ENCODE results near the gene C10orf105.

C10orf105 gene

DNA sequence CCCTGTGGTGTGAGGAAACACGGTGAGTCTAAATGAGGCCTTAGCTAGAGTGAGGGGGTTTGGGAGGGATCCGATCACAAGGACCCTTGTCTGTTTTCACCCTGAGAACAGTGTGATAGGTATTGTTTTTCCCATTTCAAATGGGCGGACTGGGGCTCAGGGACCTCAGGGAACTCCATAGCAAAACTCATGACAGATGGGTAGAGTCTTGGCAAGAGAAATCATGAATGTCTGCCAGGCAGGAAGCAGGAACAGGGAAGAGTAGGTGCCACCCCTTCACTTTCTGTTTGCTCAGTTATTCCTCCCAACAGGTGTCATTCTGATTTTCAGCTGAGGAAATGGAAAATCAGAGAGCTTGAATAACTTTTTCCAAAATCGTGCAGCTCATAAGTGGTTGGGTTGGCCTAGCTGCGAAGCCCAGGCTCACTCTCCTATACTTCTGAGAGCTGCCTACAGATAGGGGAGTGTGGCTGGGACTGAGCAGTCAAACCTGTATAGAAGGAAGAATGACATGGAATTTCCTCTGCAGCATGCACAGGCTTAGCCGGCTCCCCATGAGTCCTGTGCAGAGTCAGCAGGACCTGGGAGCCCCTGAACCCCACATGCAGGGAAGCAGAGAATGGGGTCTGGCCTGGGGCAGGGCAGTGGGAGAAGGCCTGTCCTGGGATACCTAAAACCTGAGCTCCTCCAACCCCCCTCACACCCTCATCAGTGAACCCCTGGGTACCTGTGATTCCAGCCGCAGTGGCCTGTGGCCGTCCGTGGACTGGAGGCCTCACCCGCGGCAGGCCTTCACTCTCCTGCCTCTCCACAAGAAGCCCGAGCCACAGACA is 17.6 kb upstream of the C10orf105 start:
- no peak for DNase-seq (ENCODE audit: low read depth, low spot score)

DNA sequence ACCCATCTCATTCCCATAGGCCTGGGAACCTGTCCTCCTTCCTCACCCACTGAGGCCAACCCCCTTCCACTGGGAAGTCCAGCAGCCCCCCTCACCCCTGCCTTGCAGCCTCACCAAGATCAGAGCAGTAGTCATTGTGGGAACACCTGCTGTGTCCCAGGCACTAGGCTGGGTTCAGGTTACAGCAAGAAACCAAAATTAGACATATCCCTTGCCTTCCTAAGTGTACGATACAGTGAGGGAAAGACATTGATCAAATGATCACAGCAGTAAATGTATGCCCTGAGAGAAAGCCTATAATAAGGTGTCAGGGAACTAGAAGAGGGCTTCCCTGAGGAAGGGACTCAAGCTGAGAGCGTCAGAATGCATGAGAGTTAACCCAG is 17.0 kb upstream of the C10orf105 start:
- DNase-seq (ENCODE audit: low read depth, low spot score) = no peak

DNA sequence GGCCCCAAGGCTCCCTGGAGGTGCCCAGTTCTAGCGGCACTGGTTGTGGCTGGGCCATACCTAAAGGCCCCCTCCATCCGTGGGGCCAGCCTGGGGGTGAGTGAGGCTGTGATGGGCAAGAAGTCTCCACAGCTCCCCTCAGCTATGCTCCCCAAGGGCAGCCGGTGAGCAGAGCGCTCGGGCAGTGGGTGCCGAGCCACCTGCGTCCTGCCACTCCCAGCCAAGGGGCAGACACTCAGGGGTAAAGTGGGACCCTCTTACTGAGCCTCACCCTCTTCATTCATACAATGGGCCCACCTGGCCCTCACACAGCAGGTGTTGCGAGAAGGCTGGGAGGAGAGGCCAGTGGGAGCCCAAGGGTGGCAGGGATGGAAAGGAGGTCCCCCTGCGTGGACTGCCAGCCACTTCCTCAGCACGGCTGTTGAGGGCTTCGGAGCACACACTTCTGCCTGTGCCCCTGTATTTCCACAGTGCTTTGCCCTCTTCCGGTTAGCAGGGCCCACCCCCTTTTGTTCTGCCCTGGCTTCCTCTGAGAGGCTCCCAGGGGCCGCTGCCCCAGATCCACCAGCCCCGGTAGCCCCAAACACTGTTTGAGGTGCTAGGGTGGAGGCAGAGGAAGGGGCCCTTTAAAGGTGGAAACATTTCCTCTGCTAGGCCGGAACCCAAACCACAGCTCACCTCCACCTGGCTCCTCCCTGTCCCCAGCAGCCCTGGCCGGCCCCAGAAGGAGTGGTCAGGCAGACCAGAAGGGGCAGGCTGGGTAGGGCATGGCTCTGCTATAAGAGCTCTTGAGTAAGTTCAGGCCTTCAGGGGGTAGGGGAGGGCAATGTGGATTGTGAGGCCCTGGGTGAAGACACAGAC is 16.4 kb upstream of the C10orf105 start:
- no peak for DNase-seq (ENCODE audit: low read depth, low spot score)

DNA sequence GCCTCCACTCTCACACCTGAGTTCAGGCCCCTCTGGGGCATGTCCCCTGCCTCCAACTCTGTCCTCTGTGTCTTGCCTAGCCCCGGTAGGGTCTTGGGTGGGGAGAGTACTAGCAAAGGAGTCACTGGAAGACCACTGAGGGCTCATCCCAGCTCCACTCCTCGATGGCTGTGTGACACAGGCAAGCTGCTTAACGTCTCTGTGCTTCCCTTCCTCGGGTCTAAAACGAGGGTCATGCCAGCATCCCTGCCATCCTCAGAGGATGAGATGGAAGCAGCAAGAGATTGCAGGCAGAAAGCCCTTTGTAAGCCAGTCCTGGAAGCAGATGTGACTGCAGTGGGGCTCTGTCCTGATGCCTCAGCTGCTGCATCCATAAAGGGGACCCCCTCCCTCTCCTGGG is 15.2 kb upstream of the C10orf105 start:
- no peak for DNase-seq (ENCODE audit: low read depth, low spot score)

DNA sequence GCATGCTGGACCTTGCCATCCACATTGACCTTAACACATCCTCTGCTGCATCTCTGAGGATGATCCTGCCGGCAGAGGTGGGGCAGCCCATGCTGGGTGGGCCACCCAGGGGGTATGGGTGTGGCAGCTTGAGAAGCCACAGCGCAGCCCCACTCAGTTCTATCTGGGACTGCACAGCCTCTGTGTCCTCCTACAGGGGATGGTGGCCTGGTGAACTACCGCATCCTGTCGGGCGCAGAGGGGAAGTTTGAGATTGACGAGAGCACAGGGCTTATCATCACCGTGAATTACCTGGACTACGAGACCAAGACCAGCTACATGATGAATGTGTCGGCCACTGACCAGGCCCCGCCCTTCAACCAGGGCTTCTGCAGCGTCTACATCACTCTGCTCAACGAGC is 12.2 kb upstream of the C10orf105 start:
- DNase-seq (ENCODE audit: low read depth, low spot score) = no peak

DNA sequence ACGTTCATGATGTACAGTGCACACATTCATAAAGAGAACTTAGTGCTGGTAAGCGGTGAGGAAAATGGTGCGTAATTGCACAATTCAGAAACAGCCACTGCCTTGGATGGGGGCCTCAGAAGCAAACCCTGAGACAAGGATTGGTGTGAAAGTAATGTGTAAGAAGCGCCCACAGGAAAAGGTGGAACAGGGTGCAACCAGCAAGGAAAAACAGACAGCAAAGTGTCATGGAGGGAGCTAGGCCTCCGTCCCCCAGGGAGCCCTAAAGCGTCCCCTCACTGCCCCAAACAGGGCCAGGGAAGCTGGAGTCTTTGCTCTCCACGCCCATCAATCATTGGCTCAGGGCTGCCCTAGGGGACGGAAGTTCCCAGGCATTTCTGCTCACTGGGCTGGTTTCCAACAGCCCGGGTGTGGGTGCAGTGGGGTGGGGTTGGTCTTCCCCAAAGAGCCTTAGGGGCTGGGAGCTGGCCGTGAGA is 9.6 kb upstream of the C10orf105 start:
- peak; percentile 85 for DNase-seq (ENCODE audit: low read depth, low spot score)

DNA sequence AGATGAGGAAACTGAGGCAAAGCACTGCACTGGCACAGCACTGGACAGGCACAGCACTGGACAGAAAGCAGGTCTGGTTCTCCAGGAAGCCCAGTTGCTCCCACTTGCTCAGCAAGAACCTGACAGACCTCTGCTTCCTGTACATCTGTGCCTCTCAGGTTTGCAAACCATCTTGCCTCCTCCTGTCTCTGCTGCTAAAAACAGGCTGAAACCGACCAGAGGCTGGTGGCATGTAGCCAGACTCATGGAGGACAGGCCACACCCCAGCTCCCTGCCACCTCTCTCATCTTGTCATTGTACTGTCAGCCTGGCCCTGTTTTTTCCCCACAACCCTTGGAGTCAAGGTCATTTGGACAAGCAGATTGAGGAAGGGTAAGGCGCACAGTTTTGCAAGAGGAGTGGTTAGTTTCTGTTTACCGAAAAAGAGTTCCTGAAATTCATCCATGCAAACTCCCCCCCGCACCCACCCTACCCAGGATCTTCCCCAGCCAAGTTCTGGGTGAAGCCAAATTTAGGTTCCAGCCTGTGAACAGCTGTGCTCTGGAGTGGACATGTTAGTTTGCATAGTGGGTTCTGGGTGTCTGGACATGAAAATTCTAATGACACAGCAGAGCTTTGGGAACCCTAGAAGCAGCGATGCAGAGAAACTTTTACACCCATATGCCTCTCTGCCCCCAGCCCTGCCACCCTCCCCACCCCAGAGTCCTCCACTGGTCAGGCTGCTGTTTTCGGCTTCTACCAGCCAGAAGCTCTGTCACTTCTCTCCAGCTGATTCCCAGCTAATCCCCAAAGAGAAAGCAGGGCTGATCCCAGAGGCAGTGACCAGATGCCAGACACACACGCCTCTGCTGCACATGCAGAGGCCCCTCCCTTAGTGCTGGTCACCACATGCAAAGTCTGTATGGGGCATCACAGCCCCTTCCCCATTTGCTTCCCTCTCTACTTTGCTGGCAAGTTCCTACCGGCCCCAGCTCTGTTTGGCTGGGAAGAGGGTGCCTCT is 8.5 kb upstream of the C10orf105 start:
- DNase-seq (ENCODE audit: low read depth, low spot score) = peak; percentile 58

DNA sequence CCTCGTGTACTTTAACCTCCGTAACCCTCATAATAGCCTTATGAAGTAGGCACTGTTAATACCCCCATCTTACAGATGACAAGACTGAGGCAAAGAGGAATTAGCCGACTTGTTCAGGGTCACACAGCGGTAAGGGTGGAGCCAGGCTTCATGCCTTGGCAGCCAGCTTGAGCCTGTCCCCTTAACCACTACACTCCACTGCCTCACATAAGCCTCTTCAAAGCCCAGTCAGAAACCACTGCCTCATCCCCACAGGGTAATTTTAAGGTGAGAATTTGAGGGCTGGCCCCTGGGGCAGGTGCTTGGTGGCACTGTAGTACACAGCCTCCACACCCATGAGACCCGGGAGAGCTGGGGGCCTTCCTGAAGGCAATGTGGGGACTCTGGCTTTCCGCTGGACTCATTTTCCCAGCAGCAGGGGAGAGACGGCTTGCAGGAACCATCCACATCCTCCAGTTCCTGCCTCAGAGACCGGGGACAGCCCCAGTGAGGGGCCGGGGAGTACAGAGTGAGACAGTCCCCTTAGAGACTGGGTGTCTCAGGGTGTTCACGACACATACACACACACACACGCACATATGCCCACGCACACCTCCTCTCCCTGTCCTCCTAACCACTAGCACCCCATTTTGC is 7.6 kb upstream of the C10orf105 start:
- no peak for DNase-seq (ENCODE audit: low read depth, low spot score)

DNA sequence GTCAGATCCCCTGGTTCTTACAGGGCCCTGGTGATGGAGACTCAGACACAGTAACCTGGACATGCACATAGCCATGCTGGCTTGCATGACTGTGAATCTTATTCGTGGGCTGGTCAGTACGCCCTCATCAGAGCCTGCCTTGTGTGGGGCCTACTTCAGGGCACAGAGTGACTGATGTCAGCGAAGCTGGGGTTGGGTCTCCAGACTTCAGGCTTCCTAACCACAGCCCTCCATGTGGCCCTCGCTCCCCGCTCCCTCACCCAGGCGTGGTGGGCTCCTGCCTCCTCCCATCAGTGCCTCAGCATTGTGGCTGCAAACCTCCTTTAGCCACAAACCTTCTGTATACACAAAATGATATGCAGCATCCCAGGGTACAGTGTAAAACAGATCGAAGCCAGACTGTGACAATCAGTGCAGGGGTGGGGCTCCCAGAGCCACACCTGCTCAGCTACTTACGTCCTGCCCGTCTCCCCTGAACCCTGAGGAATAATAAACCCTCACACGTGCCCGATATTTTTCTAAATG is 7.1 kb upstream of the C10orf105 start:
- DNase-seq (ENCODE audit: low read depth, low spot score) = no peak

DNA sequence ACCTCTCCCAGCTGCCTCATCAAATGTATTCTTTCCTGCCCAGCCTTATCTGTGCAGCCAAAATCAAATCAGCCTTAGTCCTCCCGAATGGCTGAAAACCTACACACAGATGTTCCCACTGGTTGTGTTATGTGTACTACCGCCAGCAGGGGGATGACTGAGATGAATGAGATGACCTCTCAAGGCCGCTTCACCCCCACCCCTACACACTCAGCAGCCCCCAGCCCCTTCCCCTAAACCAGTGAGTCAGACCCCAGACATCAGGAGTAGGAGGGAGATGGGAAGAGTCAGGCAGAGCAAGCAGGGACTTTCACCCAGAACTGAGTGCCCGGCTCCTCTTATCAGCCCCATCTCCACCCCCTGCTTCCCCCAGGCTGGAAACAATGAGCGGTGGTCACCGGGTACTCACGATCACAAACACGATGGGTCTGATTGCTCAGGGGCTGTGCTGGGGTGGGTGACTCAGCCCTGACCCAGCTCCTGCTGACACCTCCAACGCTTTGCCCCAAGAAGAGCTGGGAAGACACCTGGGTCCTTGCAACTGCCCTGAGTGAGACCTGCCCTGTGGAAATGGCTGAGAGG is 6.5 kb upstream of the C10orf105 start:
- peak; percentile 74 for DNase-seq (ENCODE audit: low read depth, low spot score)

DNA sequence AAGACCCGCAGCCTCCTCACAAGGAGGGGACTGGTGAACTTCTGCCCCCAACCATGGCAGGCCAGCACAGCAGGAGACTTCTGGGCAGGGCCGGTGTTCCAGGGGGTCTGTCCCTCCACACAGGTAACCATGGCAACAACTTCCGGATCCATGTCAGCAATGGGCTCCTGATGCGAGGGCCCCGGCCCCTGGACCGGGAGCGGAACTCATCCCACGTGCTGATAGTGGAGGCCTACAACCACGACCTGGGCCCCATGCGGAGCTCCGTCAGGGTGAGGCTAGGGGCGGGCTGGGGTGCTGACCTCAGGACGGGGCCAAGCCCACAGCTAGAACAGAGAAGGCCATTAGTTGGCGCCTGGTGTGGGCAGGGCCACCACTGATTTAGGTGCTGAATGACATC is 5.7 kb upstream of the C10orf105 start:
- DNase-seq (ENCODE audit: low read depth, low spot score) = no peak

DNA sequence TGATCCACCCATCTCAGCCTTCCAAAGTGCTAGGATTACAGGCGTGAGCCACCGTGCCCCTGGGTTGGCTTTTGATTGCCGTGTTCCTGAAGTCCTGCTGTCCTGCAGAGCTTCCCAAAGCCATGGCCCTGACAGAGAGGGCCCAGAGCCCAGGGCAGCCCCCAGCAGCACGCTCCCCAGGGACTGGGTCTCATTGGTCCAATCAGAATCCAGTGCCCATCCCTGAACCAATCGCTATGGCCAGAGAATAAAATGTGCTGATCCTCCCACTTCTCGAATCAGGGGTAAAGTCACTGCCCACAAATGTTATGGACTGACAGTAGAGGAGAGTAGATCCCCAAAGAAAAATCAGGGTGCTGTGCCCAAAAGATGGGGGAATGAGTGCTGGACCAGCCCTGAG is 5.0 kb upstream of the C10orf105 start:
- no peak for DNase-seq (ENCODE audit: low read depth, low spot score)

DNA sequence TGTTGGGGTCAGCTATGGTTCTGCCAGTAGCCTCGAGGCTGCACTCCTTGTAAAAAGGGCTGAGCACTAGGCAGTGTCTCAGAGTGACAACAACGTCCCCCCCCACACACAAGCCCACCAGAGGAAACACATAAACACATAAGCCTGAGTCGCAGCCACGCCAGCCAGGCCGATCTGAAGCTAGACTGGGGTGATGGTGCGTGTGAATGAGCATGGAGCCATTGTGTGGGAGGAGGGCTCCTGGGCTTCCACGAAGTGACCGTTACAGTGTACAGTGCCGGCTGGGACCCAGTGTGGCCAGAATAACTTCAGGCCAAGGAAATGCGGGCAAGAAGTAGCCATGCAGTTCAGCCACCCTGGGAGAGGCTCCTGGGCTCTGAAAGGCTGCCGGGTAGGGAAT is 3.7 kb upstream of the C10orf105 start:
- DNase-seq (ENCODE audit: low read depth, low spot score) = no peak

DNA sequence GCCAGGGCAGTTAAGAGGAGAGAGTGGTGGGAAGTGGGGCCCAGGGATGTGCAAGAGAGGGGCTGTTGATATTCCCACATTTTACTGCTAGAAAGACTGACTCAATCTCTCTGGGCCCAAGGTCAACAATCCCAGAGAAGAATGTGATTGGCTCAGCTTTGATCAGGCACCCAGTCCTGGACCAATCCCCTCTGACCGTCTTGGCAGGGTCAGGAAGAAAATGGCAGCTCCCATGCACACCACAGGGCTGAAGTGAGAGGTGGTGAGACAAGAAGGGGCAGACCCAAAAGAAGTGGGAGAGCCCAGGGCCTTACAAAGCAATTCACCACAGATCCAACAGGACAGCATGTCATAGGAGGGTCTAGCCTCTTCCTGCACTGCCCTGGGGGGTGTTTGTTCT is 3.3 kb upstream of the C10orf105 start:
- DNase-seq (ENCODE audit: low read depth, low spot score) = no peak

DNA sequence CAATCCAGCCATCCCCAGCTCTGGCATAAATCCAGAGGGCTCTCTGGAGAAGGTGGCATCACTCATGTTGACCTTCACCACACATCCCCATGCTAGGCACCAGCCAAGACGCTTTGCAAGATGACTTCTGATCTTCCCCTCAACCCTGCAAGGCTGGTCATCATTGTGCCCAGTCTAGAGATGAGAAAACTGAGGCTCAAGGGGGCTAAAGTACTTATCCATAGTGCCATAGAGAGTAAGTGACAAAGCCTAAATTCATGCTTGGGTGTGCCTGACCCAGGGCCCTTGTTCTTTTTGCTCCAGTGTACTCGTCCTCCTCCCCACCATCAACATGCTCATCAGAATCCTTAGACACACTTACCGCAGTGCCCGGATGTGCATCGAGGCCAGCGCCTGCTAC is 1.7 kb upstream of the C10orf105 start:
- no peak for DNase-seq (ENCODE audit: low read depth, low spot score)

DNA sequence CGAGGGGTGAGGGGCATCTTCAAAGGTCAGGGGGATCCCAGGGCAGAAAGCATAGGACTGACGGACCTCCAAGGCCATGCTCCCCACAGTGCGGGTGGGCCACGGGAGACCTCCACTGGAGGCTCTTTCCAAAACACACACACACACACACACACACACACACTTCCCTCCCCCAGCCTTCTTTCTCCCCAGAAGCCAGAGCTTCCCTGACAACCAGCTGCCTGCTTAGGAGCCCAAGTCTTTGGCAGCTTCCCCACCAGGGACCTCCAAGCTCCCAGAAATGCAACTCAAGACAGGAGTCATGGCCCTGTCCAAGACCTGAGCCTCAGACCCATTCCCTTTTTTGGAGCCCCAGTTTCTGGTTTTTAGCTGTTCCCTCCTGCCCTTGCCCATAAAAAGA is 710 bp upstream of the C10orf105 start:
- no peak for DNase-seq (ENCODE audit: low read depth, low spot score)

DNA sequence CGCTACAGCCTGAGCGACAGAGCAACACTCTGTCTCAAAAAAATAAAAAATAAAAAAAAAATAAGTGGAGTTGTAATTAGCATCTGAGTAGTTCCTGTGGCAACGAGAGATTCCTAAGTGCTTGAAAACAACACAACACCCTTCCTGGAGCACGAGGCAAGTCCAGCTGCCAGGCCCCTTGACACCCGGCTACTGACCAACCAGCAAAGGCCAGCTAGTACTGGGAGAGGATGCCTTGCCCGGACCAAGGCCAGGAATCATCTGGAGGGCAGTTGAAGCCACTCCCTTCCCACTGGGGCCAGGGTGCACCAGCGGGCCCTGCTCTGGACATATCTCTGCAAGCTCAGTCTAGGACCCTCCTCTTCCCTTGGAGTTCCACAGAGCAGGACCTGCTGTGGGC is 536 bp downstream of the C10orf105 start:
- no peak for DNase-seq (ENCODE audit: low read depth, low spot score)

DNA sequence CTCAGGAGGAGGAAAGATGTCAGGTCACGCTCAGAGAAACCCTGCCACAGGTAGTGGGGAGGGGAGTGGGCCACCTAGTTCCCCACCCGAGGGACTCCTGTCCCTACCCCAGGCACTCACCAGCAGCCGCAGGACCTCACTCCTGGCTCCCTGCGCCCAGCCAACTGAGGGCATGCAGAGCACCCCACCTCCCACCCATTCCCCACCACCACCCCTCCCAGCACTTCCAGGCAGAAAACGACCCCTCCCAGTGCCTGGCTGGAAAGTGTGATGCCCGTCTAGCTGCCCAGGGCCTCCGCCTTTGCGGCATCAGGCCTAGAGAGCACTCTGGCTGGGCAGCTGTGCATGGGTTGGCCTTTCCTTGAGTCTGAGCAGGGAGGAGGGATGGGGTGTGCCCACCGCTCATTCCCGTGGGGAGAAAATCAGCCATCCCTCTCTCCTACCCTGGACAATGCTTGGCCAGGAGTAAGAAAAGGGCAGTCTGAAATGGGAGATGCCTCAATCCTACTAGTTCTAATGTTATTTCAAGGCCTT is 1.3 kb downstream of the C10orf105 start:
- no peak for DNase-seq (ENCODE audit: low read depth, low spot score)

DNA sequence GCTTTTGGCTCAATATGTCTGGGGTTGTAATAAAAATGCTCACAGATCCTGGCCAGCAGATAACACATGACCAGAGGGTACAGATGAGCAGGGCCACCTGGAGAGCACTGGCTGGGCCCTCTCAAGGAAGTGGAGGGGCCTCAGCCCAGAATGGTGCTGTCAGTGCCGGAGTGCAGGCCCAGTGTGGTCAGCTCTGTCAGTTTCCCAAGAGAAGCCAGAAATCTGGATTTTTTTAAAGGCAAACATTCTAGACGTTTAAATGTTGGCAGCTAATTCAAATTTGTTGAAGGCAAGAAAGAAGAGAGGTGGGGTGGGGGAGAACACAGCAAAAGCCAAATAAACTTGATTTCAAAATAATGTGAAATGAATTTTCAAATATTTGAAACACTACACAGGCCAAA is 2.0 kb downstream of the C10orf105 start:
- no peak for DNase-seq (ENCODE audit: low read depth, low spot score)

DNA sequence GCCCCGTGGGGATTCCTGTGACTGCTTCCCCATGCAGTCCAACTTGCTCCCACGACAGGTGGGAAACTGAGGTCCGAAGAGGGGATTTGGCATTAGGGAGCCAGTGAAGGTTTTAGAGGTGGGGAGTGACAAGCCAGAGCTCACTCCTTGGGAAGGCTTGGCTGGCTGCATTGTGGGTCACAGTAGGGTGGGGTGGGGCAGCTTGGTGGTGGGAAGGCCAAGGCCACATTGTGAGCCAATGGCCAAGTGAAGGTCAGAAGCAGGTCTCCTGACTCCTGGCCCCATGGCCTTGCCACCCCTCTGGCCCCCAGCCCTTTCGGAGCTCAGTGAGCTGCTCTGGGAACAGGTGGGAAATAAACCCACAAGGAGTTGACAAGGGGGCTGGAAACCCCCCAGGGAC is 2.5 kb downstream of the C10orf105 start:
- no peak for DNase-seq (ENCODE audit: low read depth, low spot score)

Measured in ELF-1 (cell line).